Measurements from ENCODE around the gene HYLS1.
A peak's percentile ranks its signal among the peaks of the same experiment; 100 is the strongest.
"Not testable (repeated sequence)": the region's sequence is repeated elsewhere in the genome, so short reads cannot be mapped to it uniquely, and the experiment has no call there.

Gene HYLS1

GRCh38 chr11:125887373-125888324 lies at the start of gene HYLS1:
Gene HYLS1, plus strand, starts transcription at chr11:125887668. Its CDS starts 11,701 bp downstream, at chr11:125899369.
- DNase-seq (ENCODE audit: extremely low read depth in 1 of 2, low read depth in 1 of 2) = peak; percentile 83 to 88

- DNase-seq (ENCODE audit: extremely low read depth in 1 of 2, low read depth in 1 of 2) = no peak
Measured at GRCh38 chr11:125842321-125842948, 45.0 kb upstream of the HYLS1 start.

- DNase-seq (ENCODE audit: extremely low read depth in 1 of 2, low read depth in 1 of 2) = no peak
Measured at GRCh38 chr11:125846188-125846587, 41.3 kb upstream of the HYLS1 start.

GRCh38 chr11:125857670-125858069 lies 29.8 kb upstream of the HYLS1 start:
- not testable (repeated sequence) for DNase-seq (ENCODE audit: extremely low read depth in 1 of 2, low read depth in 1 of 2)

- DNase-seq (ENCODE audit: extremely low read depth in 1 of 2, low read depth in 1 of 2) = not testable (repeated sequence)
Measured at GRCh38 chr11:125862786-125863185, 24.7 kb upstream of the HYLS1 start.

GRCh38 chr11:125865354-125865753 lies 22.1 kb upstream of the HYLS1 start:
- DNase-seq (ENCODE audit: extremely low read depth in 1 of 2, low read depth in 1 of 2) = not testable (repeated sequence)

GRCh38 chr11:125869521-125869920 lies 17.9 kb upstream of the HYLS1 start:
- DNase-seq (ENCODE audit: extremely low read depth in 1 of 2, low read depth in 1 of 2) = no peak

- no peak for DNase-seq (ENCODE audit: extremely low read depth in 1 of 2, low read depth in 1 of 2)
Measured at GRCh38 chr11:125871391-125872137, 15.9 kb upstream of the HYLS1 start.

- no peak for DNase-seq (ENCODE audit: extremely low read depth in 1 of 2, low read depth in 1 of 2)
Measured at GRCh38 chr11:125872138-125872491, 15.4 kb upstream of the HYLS1 start.

- no peak for DNase-seq (ENCODE audit: extremely low read depth in 1 of 2, low read depth in 1 of 2)
Measured at GRCh38 chr11:125873881-125874555, 13.4 kb upstream of the HYLS1 start.

GRCh38 chr11:125874556-125875124 lies 12.8 kb upstream of the HYLS1 start:
- peak in 1 of 2 donors; percentile 7 for DNase-seq (ENCODE audit: extremely low read depth in 1 of 2, low read depth in 1 of 2)

GRCh38 chr11:125881291-125881690 lies 6.2 kb upstream of the HYLS1 start:
- no peak for DNase-seq (ENCODE audit: extremely low read depth in 1 of 2, low read depth in 1 of 2)

GRCh38 chr11:125883375-125883774 lies 4.1 kb upstream of the HYLS1 start:
- no peak for DNase-seq (ENCODE audit: extremely low read depth in 1 of 2, low read depth in 1 of 2)

- DNase-seq (ENCODE audit: extremely low read depth in 1 of 2, low read depth in 1 of 2) = no peak
Measured at GRCh38 chr11:125886997-125887372, 483 bp upstream of the HYLS1 start.

GRCh38 chr11:125890447-125891100 lies 3.1 kb downstream of the HYLS1 start:
- no peak for DNase-seq (ENCODE audit: extremely low read depth in 1 of 2, low read depth in 1 of 2)

GRCh38 chr11:125892071-125892470 lies 4.6 kb downstream of the HYLS1 start:
- no peak for DNase-seq (ENCODE audit: extremely low read depth in 1 of 2, low read depth in 1 of 2)

GRCh38 chr11:125892994-125893393 lies 5.5 kb downstream of the HYLS1 start:
- no peak for DNase-seq (ENCODE audit: extremely low read depth in 1 of 2, low read depth in 1 of 2)

- DNase-seq (ENCODE audit: extremely low read depth in 1 of 2, low read depth in 1 of 2) = no peak
Measured at GRCh38 chr11:125901872-125902271, 14.4 kb downstream of the HYLS1 start.

- no peak for DNase-seq (ENCODE audit: extremely low read depth in 1 of 2, low read depth in 1 of 2)
Measured at GRCh38 chr11:125902277-125902926, 14.9 kb downstream of the HYLS1 start.

Data from activated CD8-positive, alpha-beta memory T cell treated with anti-CD3 and anti-CD28 coated beads for 1 hour (primary cell).